ENCODE results near the gene NSUN3.

The NSUN3 gene

DNA sequence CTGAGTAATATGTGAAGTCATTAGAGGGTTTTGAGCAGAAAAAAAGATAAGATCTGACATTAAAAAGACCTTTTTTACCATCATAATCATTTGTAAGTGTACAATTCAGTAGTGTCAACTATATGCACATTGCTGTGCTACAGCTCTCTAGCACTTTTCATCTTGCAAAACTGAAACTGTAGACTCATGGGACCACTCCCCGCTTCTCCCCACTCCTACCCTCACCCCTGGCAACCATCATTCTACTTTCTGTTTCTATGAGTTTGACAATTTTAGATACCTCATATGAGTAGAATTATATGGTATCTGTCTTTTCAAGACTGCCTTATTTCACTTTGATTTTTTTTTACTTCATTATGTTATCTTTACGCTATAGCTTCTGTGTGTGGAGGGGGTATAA, 112.8 kb downstream of the NSUN3 start:
- no peaks in the 10 kb centered on the region for H3K27me3 ChIP-seq (ENCODE audit: insufficient read depth, poor library complexity, severe bottlenecking)

DNA sequence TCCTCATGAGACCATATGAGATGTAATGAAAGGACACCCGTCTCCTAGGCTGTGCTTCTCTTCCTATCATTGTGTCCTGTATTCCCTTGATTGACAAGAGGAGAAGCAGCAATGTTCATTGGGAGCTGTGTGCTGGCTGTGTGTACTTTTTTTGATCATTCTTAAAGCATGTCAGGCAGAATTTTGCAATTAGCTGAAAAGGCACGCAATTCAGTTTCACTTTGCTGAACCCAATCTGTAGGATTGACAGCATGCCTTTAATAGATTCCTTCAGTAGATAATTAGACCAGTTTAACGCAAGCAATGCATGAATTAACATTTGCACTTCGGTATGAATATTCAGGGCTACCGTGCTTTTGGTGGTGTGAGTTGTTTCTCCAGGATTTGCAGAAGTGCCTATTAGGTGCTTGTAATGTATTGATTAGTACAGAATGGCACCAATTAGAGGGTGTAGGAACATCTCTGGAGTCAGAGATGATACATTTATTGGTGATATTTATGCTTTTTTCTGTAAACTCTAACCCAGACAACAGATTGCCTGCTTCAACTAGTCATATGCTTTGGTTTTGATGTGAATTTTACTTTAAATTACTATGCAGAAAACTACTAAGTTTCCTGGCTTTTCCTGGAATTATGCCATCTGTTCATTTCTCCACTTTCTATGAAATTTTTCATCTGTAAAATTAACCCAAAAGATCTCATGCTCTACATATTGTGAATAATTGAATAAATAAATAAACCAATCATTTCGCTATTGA, 114.3 kb downstream of the NSUN3 start:
- H3K4me1 ChIP-seq (ENCODE audit: insufficient read depth, poor library complexity, severe bottlenecking) = peaks cover 23% of the 10 kb centered on the region
- no peak overlapping the region for H3K4me3 ChIP-seq (ENCODE audit: severe bottlenecking)
- TF ChIP-seq, protein P1, sequence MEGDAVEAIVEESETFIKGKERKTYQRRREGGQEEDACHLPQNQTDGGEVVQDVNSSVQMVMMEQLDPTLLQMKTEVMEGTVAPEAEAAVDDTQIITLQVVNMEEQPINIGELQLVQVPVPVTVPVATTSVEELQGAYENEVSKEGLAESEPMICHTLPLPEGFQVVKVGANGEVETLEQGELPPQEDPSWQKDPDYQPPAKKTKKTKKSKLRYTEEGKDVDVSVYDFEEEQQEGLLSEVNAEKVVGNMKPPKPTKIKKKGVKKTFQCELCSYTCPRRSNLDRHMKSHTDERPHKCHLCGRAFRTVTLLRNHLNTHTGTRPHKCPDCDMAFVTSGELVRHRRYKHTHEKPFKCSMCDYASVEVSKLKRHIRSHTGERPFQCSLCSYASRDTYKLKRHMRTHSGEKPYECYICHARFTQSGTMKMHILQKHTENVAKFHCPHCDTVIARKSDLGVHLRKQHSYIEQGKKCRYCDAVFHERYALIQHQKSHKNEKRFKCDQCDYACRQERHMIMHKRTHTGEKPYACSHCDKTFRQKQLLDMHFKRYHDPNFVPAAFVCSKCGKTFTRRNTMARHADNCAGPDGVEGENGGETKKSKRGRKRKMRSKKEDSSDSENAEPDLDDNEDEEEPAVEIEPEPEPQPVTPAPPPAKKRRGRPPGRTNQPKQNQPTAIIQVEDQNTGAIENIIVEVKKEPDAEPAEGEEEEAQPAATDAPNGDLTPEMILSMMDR (IDR thresholded peaks at IDR 0.05; ENCODE audit: poor library complexity, severe bottlenecking) = no peak
- DNase-seq (ENCODE audit: low spot score) (no peak), ATAC-seq (ENCODE audit: low read depth) (peak; percentile 58)
- no peak overlapping the region for H3K27ac ChIP-seq (ENCODE audit: poor library complexity, severe bottlenecking)
- no peaks in the 10 kb centered on the region for H3K36me3 ChIP-seq (ENCODE audit: low read depth)
- no peaks in the 10 kb centered on the region for H3K27me3 ChIP-seq (ENCODE audit: insufficient read depth, poor library complexity, severe bottlenecking)
- H3K9me3 ChIP-seq (ENCODE audit: severe bottlenecking) = no peaks in the 10 kb centered on the region

More for the DNA sequence above, 112.8 kb downstream of the NSUN3 start:
- no peak for DNase-seq (ENCODE audit: low spot score)
- H3K4me1 ChIP-seq (ENCODE audit: insufficient read depth, poor library complexity, severe bottlenecking) = peaks cover 23% of the 10 kb centered on the region
- no peaks in the 10 kb centered on the region for H3K36me3 ChIP-seq (ENCODE audit: low read depth)
- no peaks in the 10 kb centered on the region for H3K9me3 ChIP-seq (ENCODE audit: severe bottlenecking)
- TF ChIP-seq, protein P1 (IDR thresholded peaks at IDR 0.05; ENCODE audit: poor library complexity, severe bottlenecking) = no peak
- no peak overlapping the region for H3K27ac ChIP-seq (ENCODE audit: poor library complexity, severe bottlenecking)
- no peak overlapping the region for H3K4me3 ChIP-seq (ENCODE audit: severe bottlenecking)
- no peak for ATAC-seq (ENCODE audit: low read depth)

All from RWPE2 (cell line).